Superior temporal gyrus (tissue), 1 donor: ENCODE measurements around the gene RWDD1.
"Not testable (repeated sequence)": the region's sequence is repeated elsewhere in the genome, so short reads cannot be mapped to it uniquely, and the experiment has no call there.

Experiments
- DNase-seq: peaks from one replicate; pipeline ENCODE4 v3.0.0-alpha.2; 2016; ENCODE audit errors: extremely low spot score

RWDD1 gene

DNA sequence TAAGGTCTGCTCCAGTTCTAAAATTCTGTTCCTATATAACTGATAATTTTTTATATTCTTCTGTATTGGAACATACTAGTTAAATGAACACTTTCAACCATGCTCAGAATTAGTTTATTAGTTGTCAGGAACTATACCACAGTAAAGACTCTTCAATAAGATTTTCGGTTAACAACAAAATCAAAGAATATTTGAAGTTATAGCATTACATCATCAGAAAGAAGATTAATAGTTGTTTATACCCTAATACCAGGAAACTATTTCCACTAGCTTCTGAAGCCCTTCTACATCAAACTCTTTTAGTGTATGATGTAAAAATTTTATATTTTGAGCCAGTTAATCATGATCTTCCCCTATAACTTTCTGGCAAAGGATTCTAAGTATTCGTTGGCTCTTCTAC, 11.2 kb upstream of the RWDD1 start:
- no peak for DNase-seq

GRCh38 chr6:116561377-116562018, 9.8 kb upstream of the RWDD1 start:
- DNase-seq: peak; percentile 96

GRCh38 chr6:116562019-116562403, 9.3 kb upstream of the RWDD1 start:
- DNase-seq: no peak

- DNase-seq: no peak
Observed at GRCh38 chr6:116562614-116563013, 8.7 kb upstream of the RWDD1 start.

DNA sequence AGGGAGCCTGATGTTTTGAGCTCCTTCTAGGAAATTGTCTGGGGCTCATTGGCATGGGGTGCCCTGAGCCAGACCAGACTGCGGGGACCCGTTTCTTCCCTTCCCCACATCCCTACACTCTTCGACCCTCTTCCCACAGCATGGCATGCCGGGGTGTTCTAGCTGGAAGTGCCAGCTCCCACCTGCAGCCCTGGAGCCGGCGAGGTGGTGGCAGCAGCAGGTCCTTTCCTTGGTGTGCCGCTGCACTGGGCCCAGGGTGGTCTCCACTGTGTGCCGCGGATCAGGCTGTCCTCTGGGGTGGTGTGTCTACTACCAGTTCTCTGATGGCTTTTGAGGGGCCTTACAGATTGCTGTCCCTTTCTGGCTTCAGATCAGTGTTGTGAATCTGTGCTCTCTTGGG, 7.5 kb upstream of the RWDD1 start:
- DNase-seq: no peak

DNA sequence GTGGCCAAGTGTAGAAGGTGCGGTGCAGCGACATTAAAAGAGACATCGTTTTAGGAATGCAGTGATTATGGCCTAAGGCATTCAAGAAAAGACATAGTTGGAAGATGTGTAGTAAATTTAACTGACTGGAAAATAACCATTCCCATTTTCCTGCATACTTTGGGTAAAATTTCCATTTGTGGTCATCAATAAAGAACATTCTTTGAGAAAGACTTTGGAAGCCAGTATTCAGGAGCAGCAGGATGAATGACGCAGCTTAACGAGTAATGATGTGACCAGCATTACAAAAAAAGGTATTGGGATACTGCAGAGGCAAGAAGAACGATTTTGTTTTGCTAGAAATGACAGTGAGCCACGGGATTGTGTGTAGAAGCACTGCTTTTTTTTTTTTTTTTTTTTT, 7.0 kb upstream of the RWDD1 start:
- DNase-seq: no peak

DNA sequence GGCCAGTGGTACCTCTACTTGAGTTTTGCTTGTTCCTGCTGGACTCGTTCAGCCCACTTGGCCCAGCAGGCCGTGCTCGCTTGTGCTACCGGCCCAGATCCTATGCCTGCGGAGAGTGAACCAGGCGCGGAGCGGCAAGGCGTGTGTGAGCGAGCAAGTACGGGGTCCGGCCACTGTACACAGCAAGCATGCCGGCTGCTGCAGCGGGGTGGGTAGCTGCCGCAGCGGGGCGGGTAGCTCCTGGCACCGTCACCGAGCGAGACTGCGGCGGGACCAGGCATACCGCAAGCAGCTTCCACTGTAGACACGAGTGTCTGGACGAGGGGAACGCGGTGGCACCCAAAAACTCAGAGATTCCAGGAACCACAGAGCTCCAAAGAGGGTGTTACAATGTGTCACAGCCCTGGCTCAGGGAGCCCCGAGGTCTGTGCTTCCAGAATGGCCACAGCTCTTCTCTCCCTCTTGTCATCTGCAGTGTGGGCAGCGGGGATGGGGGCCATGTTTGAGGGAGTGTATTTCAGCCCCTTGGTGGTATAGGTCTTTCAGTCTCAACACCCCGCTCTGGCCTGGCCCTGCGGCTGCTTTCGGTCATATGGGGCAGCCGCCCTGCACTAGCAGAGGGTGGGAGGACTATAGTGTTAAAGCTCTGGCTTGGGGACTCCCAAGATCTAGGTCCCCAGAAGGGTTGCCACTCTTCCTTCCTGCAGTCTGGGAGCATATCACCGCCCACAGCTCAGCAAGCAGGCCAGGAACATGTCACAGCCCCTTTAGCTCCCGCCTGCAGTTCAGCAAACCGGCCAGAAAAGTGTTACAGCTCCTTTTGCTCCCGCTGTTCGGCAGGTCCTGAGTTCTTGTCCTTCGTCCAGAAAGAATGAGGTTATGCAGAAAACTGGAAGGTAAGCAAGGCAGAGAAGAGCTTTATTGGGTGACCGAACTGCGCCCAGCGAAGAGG, 6.1 kb upstream of the RWDD1 start:
- no peak for DNase-seq

DNA sequence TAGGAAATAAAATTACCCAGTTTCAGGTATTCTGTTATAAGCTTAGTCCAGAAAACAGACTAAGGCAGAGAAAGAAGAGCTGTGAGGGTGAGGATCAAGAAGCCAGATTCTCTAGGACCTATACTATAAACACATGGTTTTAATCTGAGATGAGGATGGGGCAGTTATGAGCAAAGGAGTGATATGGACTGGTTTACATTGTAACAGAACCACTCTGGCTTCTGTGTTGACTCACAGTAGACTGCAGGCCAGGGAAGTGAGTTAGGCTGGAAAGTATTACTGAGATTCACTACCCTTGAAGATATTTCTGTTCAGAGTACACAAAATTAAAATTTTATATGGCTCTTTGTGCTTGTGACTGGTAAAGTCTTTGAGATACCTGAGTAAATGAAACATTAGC, 3.2 kb upstream of the RWDD1 start:
- DNase-seq: no peak

DNA sequence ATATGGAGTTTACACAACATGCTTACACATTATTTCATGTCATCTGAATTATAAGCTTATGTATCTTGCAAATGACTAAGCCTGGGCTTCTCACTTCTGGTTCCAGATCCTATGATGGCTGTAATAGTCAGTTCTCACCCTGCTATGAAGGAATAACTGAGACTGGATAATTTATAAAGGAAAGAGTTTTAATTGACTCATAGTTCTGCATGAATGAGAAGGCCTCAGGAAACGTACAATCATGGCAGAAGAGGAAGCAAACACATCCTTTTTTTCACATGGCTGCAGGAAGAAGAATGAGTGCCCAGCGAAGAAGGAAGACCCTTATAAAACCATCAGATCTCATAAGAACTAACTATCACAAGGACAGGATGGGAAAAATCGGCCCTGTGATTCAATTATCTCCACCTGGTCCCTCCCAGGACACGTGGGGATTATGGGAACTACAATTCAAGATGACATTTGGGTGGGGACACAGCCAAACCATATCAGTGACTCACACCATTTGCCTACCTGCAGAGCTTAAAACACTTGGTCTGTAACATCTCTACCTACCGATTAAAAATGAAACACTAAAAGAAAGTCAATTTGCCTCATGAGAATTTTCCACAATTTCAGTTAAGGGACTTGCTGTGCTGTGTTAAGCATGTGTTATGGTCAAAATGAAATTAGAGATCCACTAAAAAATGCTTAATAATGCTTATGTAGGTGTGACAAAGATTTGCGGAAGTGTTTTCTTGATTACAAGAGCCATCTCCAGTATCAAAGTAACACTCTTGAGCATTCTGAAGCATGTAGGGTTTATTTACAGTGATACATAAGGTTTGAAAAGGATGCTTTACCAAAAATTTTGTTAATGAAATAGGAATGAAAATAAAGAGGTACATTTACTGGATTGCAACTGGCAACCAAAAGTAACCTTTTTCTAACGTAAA, 2.2 kb upstream of the RWDD1 start:
- no peak for DNase-seq

- peak; percentile 20 for DNase-seq
Observed at GRCh38 chr6:116571683-116572000, 338 bp downstream of the RWDD1 start.

- no peak for DNase-seq
Observed at GRCh38 chr6:116572162-116572561, 858 bp downstream of the RWDD1 start.

DNA sequence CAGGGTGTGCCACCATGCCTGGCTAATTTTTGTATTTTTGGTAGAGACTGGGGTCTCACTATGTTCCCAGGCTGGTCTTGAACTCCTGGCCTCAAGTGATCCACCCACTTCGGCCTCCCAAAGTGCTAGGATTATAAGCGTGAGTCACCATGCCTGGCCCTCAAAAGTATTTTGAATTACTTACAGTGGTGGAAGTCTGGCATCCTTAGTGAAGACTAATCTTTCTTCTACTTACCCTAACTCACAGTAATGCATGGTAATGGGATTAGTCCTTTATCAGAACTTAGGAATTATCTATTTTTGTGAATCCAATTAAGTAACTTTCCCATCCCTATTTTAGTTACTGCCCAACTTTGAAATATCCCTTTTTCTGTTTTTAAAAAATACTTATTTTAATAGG, 3.9 kb downstream of the RWDD1 start:
- DNase-seq: no peak

DNA sequence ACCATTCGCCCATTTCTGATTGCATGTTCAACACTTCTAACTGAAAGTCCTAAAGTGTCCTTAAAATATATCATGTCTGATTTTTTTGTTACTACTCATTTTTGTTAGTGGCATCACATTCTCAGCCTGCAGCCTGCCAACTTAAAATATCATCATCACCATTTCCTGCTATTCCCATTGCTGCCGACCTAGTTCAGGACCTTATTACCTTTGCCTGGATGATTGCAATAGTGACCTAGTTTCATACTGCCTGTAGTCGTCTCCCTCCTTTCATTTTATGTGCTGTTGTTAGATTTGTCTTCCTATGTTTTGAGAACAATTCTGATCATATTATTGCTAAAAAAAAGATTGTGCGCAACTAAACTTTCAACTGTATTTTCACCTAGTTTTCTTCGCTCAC, 6.2 kb downstream of the RWDD1 start:
- DNase-seq: no peak

- no peak for DNase-seq
Observed at GRCh38 chr6:116578335-116578734, 7.0 kb downstream of the RWDD1 start.

GRCh38 chr6:116579143-116579542, 7.8 kb downstream of the RWDD1 start:
- DNase-seq: no peak

- DNase-seq: no peak
Observed at GRCh38 chr6:116580198-116580597, 8.9 kb downstream of the RWDD1 start.

- DNase-seq: no peak
Observed at GRCh38 chr6:116586276-116586675, 15.0 kb downstream of the RWDD1 start.

DNA sequence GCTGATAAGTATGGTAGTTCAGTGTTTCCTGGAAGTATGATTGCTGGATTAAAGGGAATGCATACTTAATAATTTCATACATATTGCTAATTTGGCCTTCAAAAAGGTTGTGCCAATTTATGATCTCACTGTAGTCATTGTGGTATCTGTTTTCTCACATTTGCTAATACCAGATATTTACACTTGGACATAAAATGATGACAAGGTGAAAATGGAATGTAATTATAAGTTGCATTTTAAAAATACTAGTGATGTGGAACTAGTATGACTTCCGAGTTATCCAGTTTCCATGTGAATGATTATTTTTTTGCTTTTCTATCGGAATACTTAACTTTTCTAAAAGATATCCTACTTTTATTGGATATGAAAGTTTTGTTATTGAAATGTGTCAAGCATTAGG, 15.4 kb downstream of the RWDD1 start:
- DNase-seq: no peak

- no peak for DNase-seq
Observed at GRCh38 chr6:116595247-116595646, 23.9 kb downstream of the RWDD1 start.

GRCh38 chr6:116596815-116597214, 25.5 kb downstream of the RWDD1 start:
- DNase-seq: no peak

DNA sequence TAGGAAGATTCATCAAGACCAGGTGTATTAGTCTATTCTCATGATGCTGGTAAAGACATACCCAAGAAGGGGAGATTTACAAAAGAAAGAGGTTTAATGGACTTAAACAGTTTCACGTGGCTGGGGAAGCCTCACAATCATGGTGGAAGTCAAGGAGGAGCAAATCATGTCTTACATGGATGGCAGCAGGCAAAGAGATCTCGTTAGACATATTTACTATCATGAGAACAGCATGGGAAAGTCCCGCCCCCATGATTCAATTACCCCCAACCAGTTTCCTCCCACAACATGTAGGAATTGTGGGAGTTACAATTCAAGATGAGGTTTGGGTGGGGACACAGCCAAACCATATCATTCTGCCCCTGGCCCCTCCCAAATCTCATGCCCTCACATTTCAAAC, 32.6 kb downstream of the RWDD1 start:
- not testable (repeated sequence) for DNase-seq

- not testable (repeated sequence) for DNase-seq
Observed at GRCh38 chr6:116604868-116605267, 33.6 kb downstream of the RWDD1 start.
